HepG2 (cell line): ENCODE data around the gene HK2. TPM values are rescaled to one million over a fixed set of nuclear protein-coding genes. Genes with fewer than 3 reads are reported as not detected.

Source experiments
- ARID2 ChIP-seq: sonication (generic); formaldehyde crosslinking; IDR thresholded peaks from 2 replicates; pipeline ENCODE4 v1.8.1; 2022; ENCODE audit warnings: mild to moderate bottlenecking, missing genetic modification reagents, borderline replicate concordance
- EEA1 ChIP-seq: sonication (generic); formaldehyde crosslinking; IDR thresholded peaks from 2 replicates; pipeline ENCODE4 v1.5.1; 2020; ENCODE audit warnings: mild to moderate bottlenecking, missing genetic modification reagents, borderline replicate concordance
- ETV5 ChIP-seq: IDR thresholded peaks from 2 replicates; pipeline ENCODE4 v1.6.1; 2018; ENCODE audit warnings: missing biosample characterization, missing genetic modification reagents, inconsistent platforms, borderline replicate concordance
- ETV6 ChIP-seq: sonication (generic); formaldehyde crosslinking; conservative IDR thresholded peaks from 2 replicates; pipeline ENCODE4 v1.4.0; 2020; ENCODE audit warnings: missing genetic modification reagents
- FOXM1 ChIP-seq: sonication (generic); formaldehyde crosslinking; IDR thresholded peaks from 2 replicates; pipeline ENCODE4 v1.5.0; 2020; ENCODE audit warnings: missing genetic modification reagents
- GPN1 ChIP-seq: sonication (generic); formaldehyde crosslinking; IDR thresholded peaks from 2 replicates; pipeline ENCODE4 v1.5.1; 2020; ENCODE audit warnings: missing genetic modification reagents, borderline replicate concordance
- HBP1 ChIP-seq: IDR thresholded peaks from 2 replicates; pipeline ENCODE4 v1.6.1; 2016; ENCODE audit warnings: low read depth, control low read depth
- HOXA5 ChIP-seq: sonication (generic); formaldehyde crosslinking; IDR thresholded peaks from 2 replicates; pipeline ENCODE4 v1.4.0; 2020; ENCODE audit warnings: missing genetic modification reagents
- KDM4B ChIP-seq: sonication (generic); formaldehyde crosslinking; IDR thresholded peaks from 2 replicates; pipeline ENCODE4 v1.4.0; 2020; ENCODE audit warnings: missing genetic modification reagents
- MLX ChIP-seq: IDR thresholded peaks from 2 replicates; pipeline ENCODE4 v1.6.1; 2016
- MXD4 ChIP-seq: IDR thresholded peaks from 2 replicates; pipeline ENCODE4 v1.6.1; 2016; ENCODE audit warnings: mild to moderate bottlenecking, missing biosample characterization, missing genetic modification reagents
- RBM39 ChIP-seq: fragments of 200-400 bp; formaldehyde crosslinking; IDR thresholded peaks from one replicate; pipeline ENCODE4 v1.6.1; 2018; ENCODE audit warnings: antibody characterized with exemption, mild to moderate bottlenecking, low read depth, low read length; ENCODE audit not compliant: poor library complexity, severe bottlenecking
- RCOR2 ChIP-seq: IDR thresholded peaks from 2 replicates; pipeline ENCODE4 v1.6.1; 2016; ENCODE audit warnings: missing biosample characterization, missing genetic modification reagents
- SETDB1 ChIP-seq: sonication (generic); formaldehyde crosslinking; IDR thresholded peaks from 2 replicates; pipeline ENCODE4 v1.5.1; 2020; ENCODE audit warnings: missing genetic modification reagents, mild to moderate bottlenecking, borderline replicate concordance
- SIN3A ChIP-seq: IDR thresholded peaks from 2 replicates; pipeline ENCODE4 v1.6.1; 2011; ENCODE audit warnings: low read depth, mild to moderate bottlenecking, control low read depth, low read length, borderline replicate concordance
- SKI ChIP-seq: fragments of 450-650 bp; IDR thresholded peaks from one replicate; pipeline ENCODE4 v1.6.1; 2018; ENCODE audit warnings: mild to moderate bottlenecking; ENCODE audit not compliant: partially characterized antibody
- SMAD1 ChIP-seq: sonication (generic); formaldehyde crosslinking; IDR thresholded peaks from 2 replicates; pipeline ENCODE4 v1.4.0; 2020; ENCODE audit warnings: missing genetic modification reagents, low read depth, mild to moderate bottlenecking, borderline replicate concordance
- ZIK1 ChIP-seq: sonication (generic); formaldehyde crosslinking; IDR thresholded peaks from 2 replicates; pipeline ENCODE4 v1.5.0; 2020; ENCODE audit warnings: mild to moderate bottlenecking, low read depth, missing genetic modification reagents, borderline replicate concordance
- ZMYM3 ChIP-seq: sonication (generic); formaldehyde crosslinking; IDR thresholded peaks from 2 replicates; pipeline ENCODE4 v1.5.1; 2020; ENCODE audit warnings: mild to moderate bottlenecking, missing genetic modification reagents
- ZNF317 ChIP-seq: sonication (generic); formaldehyde crosslinking; IDR thresholded peaks from 2 replicates; pipeline ENCODE4 v1.5.0; 2020; ENCODE audit warnings: mild to moderate bottlenecking, missing genetic modification reagents
- ZNF496 ChIP-seq: sonication (generic); formaldehyde crosslinking; IDR thresholded peaks from 2 replicates; pipeline ENCODE4 v1.8.1; 2023; ENCODE audit warnings: mild to moderate bottlenecking, moderate library complexity, missing genetic modification reagents; ENCODE audit not compliant: insufficient replicate concordance
- ZNF556 ChIP-seq: sonication (generic); formaldehyde crosslinking; IDR thresholded peaks from 2 replicates; pipeline ENCODE4 v1.4.0; 2020; ENCODE audit warnings: mild to moderate bottlenecking, missing genetic modification reagents, borderline replicate concordance
- ZNF567 ChIP-seq: sonication (generic); formaldehyde crosslinking; IDR thresholded peaks from 2 replicates; pipeline ENCODE4 v1.8.1; 2023; ENCODE audit warnings: mild to moderate bottlenecking, missing genetic modification reagents, borderline replicate concordance
- ZNF740 ChIP-seq: sonication (generic); formaldehyde crosslinking; IDR thresholded peaks from 2 replicates; pipeline ENCODE4 v1.4.0; 2020; ENCODE audit warnings: missing genetic modification reagents
- ZNF766 ChIP-seq: sonication (generic); formaldehyde crosslinking; IDR thresholded peaks from 2 replicates; pipeline ENCODE4 v1.5.0; 2020; ENCODE audit warnings: missing genetic modification reagents, borderline replicate concordance
- polyA plus RNA-seq, 8 experiments: library from polyadenylated mRNA; depleted of rRNA in 3 of 8; stranded (reverse) in 7 of 8; unstranded in 1 of 8; fragments of >200 nt; fragmentation: Illumina TruSeq in 4 of 8; extraction: Trizol in 4 of 8; gene quantifications; 2 replicates each; pipeline versions ENCODE4 v1.2.1 to v1.2.3, GENCODE V29; 2011 to 2016; ENCODE audit warnings: low read depth in 4 of 8, missing spikeins in 1 of 8, mixed read lengths in 1 of 8; ENCODE audit not compliant: insufficient read depth in 1 of 8
- total RNA-seq, 5 experiments: library from RNA; depleted of rRNA; stranded (reverse); fragments of >200 nt; fragmentation: Illumina TruSeq; extraction: Trizol; gene quantifications; 2 replicates each; pipeline ENCODE4 v1.2.3, GENCODE V29; 2016; ENCODE audit warnings: low read depth in 1 of 5
- TF ChIP-seq, protein P1 (sequence below): IDR thresholded peaks from 2 replicates; pipeline ENCODE4 v1.6.1; 2016; ENCODE audit warnings: control low read depth

The HK2 gene
- total and polyA plus RNA-seq, 2 of the 13 experiments (the other 11 are each of a cell fraction or from before 2014, with no cell fraction given), result 13.2 to 101 TPM

- TF ChIP-seq MLX (CRISPR knock-in tag) (peak; percentile 17; the same call in 1 of the 2 replicates), ZNF740 (CRISPR knock-in tag) (peak; percentile 70; the same call in 1 of the 2 replicates), ZNF556 (CRISPR knock-in tag) (peak; percentile 48; the same call in 1 of the 2 replicates), ZNF766 (CRISPR knock-in tag) (peak; percentile 77; the same call in 1 of the 2 replicates), HBP1 (CRISPR knock-in tag) (peak; percentile 75; the same call in 1 of the 2 replicates), HOXA5 (CRISPR knock-in tag) (peak; percentile 83; the same call in 1 of the 2 replicates), ZNF496 (CRISPR knock-in tag) (no peak), SETDB1 (no peak), ZNF317 (CRISPR knock-in tag) (peak; percentile 70; the same call in 1 of the 2 replicates), KDM4B (CRISPR knock-in tag) (no peak), FOXM1 (CRISPR knock-in tag) (no peak), ZMYM3 (peak; percentile 82), ZNF567 (CRISPR knock-in tag) (peak; percentile 47; the same call in 1 of the 2 replicates), ARID2 (CRISPR knock-in tag) (no peak), EEA1 (CRISPR knock-in tag) (0 out of 2 replicates have a peak, but pooled peaks have one; percentile 10), SKI (peak; percentile 30), ZIK1 (CRISPR knock-in tag) (peak; percentile 41; the same call in 1 of the 2 replicates), RBM39 (peak; percentile 33), GPN1 (no peak), RCOR2 (no peak), ETV5 (CRISPR knock-in tag) (peak; percentile 60), SIN3A (peak; percentile 99), SMAD1 (CRISPR knock-in tag) (peak; percentile 30; the same call in 1 of the 2 replicates), MXD4 (CRISPR knock-in tag) (peak; percentile 94), ETV6 (CRISPR knock-in tag) (no peak)
- TF ChIP-seq, protein P1, sequence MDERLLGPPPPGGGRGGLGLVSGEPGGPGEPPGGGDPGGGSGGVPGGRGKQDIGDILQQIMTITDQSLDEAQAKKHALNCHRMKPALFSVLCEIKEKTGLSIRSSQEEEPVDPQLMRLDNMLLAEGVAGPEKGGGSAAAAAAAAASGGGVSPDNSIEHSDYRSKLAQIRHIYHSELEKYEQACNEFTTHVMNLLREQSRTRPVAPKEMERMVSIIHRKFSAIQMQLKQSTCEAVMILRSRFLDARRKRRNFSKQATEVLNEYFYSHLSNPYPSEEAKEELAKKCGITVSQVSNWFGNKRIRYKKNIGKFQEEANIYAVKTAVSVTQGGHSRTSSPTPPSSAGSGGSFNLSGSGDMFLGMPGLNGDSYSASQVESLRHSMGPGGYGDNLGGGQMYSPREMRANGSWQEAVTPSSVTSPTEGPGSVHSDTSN (CRISPR knock-in tag), result no peak
Observed at GRCh38 chr2:74833418-74834233, at the start of gene HK2 (continued).
